GM06990 (cell line): ENCODE measurements around the gene COL27A1.

Experiments used
- DNase-seq: peaks from one replicate; pipeline ENCODE4 v3.0.0-alpha.2; 2011; ENCODE audit not compliant: insufficient read length; ENCODE audit errors: extremely low read depth
- H3K27me3 ChIP-seq: replicated peaks from 2 replicates; pipeline ENCODE4 v1.6.0; 2011; ENCODE audit warnings: low read length; ENCODE audit not compliant: control insufficient read depth, insufficient read depth
- H3K36me3 ChIP-seq: 2 replicates; pipeline ENCODE4 v1.5.1; 2011; ENCODE audit warnings: low read length; ENCODE audit not compliant: control insufficient read depth, insufficient read depth
- H3K4me3 ChIP-seq: replicated peaks from 2 replicates; pipeline ENCODE4 v1.5.1; 2011; ENCODE audit warnings: low read depth, mild to moderate bottlenecking, control low read depth, low read length
- TF ChIP-seq, protein P1 (sequence below): IDR thresholded peaks from 2 replicates; pipeline ENCODE4 v1.5.1; 2011; ENCODE audit warnings: low read length, control low read depth, mild to moderate bottlenecking, inconsistent platforms; ENCODE audit not compliant: insufficient read depth, poor library complexity, severe bottlenecking

COL27A1 gene

DNA sequence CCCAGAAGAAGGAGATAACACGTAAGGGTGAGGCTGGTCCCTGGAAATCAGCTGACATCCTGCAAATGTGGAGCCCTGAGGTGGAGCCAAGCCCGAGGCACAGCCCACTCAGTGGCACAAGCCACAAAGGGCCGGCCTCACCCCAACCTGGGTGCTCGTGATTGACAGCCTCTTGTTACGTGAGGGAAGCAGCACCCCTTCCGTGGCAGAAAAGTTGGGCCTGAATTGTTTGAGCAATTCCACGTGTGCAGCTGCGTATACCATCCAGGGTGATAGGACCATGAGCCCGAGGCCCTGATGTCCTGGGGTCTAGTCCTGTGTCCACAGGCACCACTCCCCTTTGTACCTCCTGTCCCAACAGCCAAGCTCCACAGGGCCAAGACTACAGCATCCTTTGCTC lies 179.2 kb downstream of the COL27A1 start:
- no peak overlapping the region for H3K4me3 ChIP-seq
- DNase-seq: no peak
- H3K36me3 ChIP-seq: peaks cover 36% of the 10 kb centered on the region
- H3K27me3 ChIP-seq: no peaks in the 10 kb centered on the region
- TF ChIP-seq, protein P1, sequence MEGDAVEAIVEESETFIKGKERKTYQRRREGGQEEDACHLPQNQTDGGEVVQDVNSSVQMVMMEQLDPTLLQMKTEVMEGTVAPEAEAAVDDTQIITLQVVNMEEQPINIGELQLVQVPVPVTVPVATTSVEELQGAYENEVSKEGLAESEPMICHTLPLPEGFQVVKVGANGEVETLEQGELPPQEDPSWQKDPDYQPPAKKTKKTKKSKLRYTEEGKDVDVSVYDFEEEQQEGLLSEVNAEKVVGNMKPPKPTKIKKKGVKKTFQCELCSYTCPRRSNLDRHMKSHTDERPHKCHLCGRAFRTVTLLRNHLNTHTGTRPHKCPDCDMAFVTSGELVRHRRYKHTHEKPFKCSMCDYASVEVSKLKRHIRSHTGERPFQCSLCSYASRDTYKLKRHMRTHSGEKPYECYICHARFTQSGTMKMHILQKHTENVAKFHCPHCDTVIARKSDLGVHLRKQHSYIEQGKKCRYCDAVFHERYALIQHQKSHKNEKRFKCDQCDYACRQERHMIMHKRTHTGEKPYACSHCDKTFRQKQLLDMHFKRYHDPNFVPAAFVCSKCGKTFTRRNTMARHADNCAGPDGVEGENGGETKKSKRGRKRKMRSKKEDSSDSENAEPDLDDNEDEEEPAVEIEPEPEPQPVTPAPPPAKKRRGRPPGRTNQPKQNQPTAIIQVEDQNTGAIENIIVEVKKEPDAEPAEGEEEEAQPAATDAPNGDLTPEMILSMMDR: no peak

DNA sequence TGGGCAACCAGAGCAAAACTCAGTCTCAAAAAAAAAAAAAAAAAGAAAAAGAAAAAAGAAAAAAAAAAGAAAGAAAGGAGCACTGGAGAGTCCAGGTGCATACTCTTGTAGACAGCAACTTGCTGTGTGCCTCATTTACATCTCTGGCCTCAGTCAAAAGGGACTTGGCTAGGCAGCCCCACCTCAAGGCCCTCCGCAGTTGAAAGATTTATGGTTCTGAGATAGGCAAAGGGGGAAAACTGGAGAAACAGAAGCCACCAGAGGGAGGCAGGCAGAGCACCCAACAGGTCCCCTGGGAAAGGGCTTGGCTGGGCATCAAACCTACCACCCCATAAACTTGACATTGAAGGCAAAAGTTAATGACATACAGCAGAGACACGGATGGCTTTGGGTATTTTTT lies 180.4 kb downstream of the COL27A1 start:
- H3K36me3 ChIP-seq: peaks cover 41% of the 10 kb centered on the region
- TF ChIP-seq, protein P1: no peak

DNA sequence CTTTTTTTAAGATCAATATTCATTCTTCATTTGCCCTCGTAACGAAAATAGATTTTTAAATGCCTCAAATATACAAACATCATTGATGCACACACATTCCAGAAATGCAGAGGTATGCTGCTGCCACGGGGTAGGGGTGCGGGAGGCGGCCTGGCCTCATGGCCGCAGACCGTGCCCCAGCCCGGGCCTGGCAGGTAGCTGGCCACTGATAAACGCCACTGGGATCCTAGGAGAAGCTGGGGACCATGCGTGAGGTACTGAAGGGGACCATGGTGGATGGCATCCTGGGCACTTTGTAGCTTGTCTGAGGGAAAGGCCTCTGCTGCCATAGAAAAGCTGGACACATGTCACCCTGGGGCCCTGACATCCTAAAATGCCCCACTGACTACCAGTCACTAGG lies 180.8 kb downstream of the COL27A1 start:
- TF ChIP-seq, protein P1: no peak
- Histone ChIP-seq H3K36me3 (peaks cover 43% of the 10 kb centered on the region), H3K4me3 (no peak overlapping the region), H3K27me3 (no peaks in the 10 kb centered on the region)
- no peak for DNase-seq

More for the DNA sequence above, 180.4 kb downstream of the COL27A1 start:
- DNase-seq: no peak
- Histone ChIP-seq H3K27me3 (no peaks in the 10 kb centered on the region), H3K4me3 (no peak overlapping the region)

DNA sequence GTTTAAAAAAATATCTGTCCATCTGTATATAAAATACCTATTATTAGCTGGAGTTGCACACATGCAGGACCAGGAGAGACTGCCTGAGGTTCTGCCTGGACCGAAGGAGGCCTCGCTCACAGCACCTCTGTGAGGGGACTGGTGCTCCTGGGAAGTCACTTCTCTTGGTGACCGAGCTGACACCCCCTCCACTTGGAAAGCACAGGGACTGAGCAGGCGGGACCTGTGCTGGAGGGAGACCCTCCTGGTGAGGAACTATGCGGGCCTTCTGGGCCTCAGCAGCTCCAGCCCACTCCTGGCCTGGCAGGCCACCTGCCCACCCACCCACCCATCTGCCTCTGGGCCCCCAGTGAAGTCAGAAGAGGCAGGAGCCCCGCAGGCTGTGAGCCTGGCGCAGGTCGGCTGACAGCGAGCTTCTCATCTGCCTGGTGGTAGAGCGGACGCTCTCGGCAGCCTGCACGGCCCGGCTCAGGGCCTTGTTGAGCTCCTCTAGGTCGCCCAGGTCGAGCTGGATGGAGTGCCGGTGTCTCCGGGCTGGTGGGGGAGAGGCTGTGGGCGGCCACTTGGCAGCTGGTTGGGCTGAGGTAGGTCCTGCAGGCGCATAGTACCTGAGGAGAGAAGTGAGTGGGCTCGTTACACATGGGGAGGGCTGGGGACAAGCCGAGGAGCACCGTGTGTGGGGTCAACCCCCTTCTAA lies 181.5 kb downstream of the COL27A1 start:
- H3K27me3 ChIP-seq: no peaks in the 10 kb centered on the region
- no peak overlapping the region for H3K4me3 ChIP-seq
- H3K36me3 ChIP-seq: peaks cover 49% of the 10 kb centered on the region
- TF ChIP-seq, protein P1: no peak
- DNase-seq: no peak

DNA sequence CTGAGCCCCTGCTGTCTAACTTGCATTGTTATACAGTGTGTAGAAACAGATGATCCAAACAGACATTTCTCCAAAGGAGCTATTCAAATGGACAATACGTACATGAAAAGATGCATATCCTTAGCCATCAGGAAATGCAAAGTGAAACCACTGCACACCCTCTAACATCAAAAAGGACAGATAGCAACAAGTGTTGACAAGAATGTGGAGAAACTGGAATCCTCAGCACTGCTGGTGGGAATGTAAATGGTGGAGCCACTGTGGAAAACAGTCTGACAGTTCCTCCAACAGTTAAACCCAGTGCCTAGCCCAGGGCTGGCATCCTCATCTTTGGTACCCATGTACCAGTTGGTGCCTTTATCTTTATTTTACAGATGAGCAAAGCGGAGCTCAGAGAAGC lies 182.8 kb downstream of the COL27A1 start:
- TF ChIP-seq, protein P1: no peak
- Histone ChIP-seq H3K4me3 (no peak overlapping the region), H3K36me3 (peaks cover 62% of the 10 kb centered on the region), H3K27me3 (no peaks in the 10 kb centered on the region)
- DNase-seq: no peak
